ENCODE measurements around the gene PCMT1. TPM values are rescaled to one million over a fixed set of nuclear protein-coding genes. Genes with fewer than 3 reads are reported as not detected.

PCMT1 gene
- total RNA-seq, 1 donor, result 126 TPM

- no peak overlapping the region for H3K4me3 ChIP-seq (ENCODE audit: low read depth, low read length)
- no peak for DNase-seq (ENCODE audit: low read depth)
- TF ChIP-seq CTCF (IDR thresholded peaks at IDR 0.05; ENCODE audit: insufficient read depth, low read depth, low read length), result no peak
These were observed 28.1 kb downstream of the PCMT1 start for GRCh38 chr6:149777624-149778023.

- DNase-seq (ENCODE audit: low read depth), result no peak
- H3K4me3 ChIP-seq (ENCODE audit: low read depth, low read length), result no peak overlapping the region
- no peak for TF ChIP-seq CTCF (IDR thresholded peaks at IDR 0.05; ENCODE audit: insufficient read depth, low read depth, low read length)
These were observed 30.1 kb downstream of the PCMT1 start for GRCh38 chr6:149779644-149779963.

GRCh38 chr6:149781715-149782114 lies 32.2 kb downstream of the PCMT1 start:
- no peak overlapping the region for H3K4me3 ChIP-seq (ENCODE audit: low read depth, low read length)
- no peak for DNase-seq (ENCODE audit: low read depth)
- TF ChIP-seq CTCF (IDR thresholded peaks at IDR 0.05; ENCODE audit: insufficient read depth, low read depth, low read length), result no peak

GRCh38 chr6:149782337-149782736 lies 32.8 kb downstream of the PCMT1 start:
- DNase-seq (ENCODE audit: low read depth), result no peak
- no peak overlapping the region for H3K4me3 ChIP-seq (ENCODE audit: low read depth, low read length)
- no peak for TF ChIP-seq CTCF (IDR thresholded peaks at IDR 0.05; ENCODE audit: insufficient read depth, low read depth, low read length)

GRCh38 chr6:149783551-149783950 lies 34.0 kb downstream of the PCMT1 start:
- TF ChIP-seq CTCF (IDR thresholded peaks at IDR 0.05; ENCODE audit: insufficient read depth, low read depth, low read length), result no peak
- H3K4me3 ChIP-seq (ENCODE audit: low read depth, low read length), result no peak overlapping the region
- no peak for DNase-seq (ENCODE audit: low read depth)

- no peak for DNase-seq (ENCODE audit: low read depth)
These were observed 56.6 kb downstream of the PCMT1 start for GRCh38 chr6:149806127-149806526.

More at GRCh38 chr6:149806127-149806526, 56.6 kb downstream of the PCMT1 start:
- H3K4me3 ChIP-seq (ENCODE audit: low read depth, low read length), result no peak overlapping the region
- TF ChIP-seq CTCF (IDR thresholded peaks at IDR 0.05; ENCODE audit: insufficient read depth, low read depth, low read length), result no peak

All from fibroblast of villous mesenchyme (primary cell).